HepG2 (cell line): ENCODE data around the gene GNRH2. TPM values are rescaled to one million over a fixed set of nuclear protein-coding genes. Genes with fewer than 3 reads are reported as not detected.

Experiments
- DR1 ChIP-seq: sonication (generic); formaldehyde crosslinking; IDR thresholded peaks from 2 replicates; pipeline ENCODE4 v1.8.0; 2021; ENCODE audit warnings: mild to moderate bottlenecking, missing genetic modification reagents, inconsistent platforms
- FOXA3 ChIP-seq: IDR thresholded peaks from 2 replicates; pipeline ENCODE4 v1.6.1; 2016; ENCODE audit warnings: missing genetic modification reagents, missing compliant biosample characterization
- FOXJ3 ChIP-seq: sonication (generic); formaldehyde crosslinking; IDR thresholded peaks from 2 replicates; pipeline ENCODE4 v1.4.0; 2020; ENCODE audit warnings: missing genetic modification reagents, mild to moderate bottlenecking, borderline replicate concordance
- MAFG ChIP-seq: sonication (generic); formaldehyde crosslinking; IDR thresholded peaks from 2 replicates; pipeline ENCODE4 v1.5.1; 2020; ENCODE audit warnings: mild to moderate bottlenecking, missing genetic modification reagents
- POLR2G ChIP-seq: fragments of 200-400 bp; formaldehyde crosslinking; IDR thresholded peaks from 2 replicates; pipeline ENCODE4 v1.6.1; 2018; ENCODE audit warnings: mild to moderate bottlenecking, low read depth, low read length, moderate library complexity
- TAF15 ChIP-seq: fragments of 200-400 bp; formaldehyde crosslinking; IDR thresholded peaks from one replicate; pipeline ENCODE4 v1.6.1; 2018; ENCODE audit warnings: mild to moderate bottlenecking, low read depth, low read length; ENCODE audit not compliant: poor library complexity, severe bottlenecking
- TBP ChIP-seq: sonication (generic); formaldehyde crosslinking; IDR thresholded peaks from 2 replicates; pipeline ENCODE4 v1.5.0; 2020; ENCODE audit warnings: missing genetic modification reagents
- TCF7L2 ChIP-seq: IDR thresholded peaks from 2 replicates; pipeline ENCODE4 v1.6.1; 2011; ENCODE audit warnings: mild to moderate bottlenecking, low read depth, low read length, moderate library complexity
- ZBTB8A ChIP-seq: sonication (generic); formaldehyde crosslinking; IDR thresholded peaks from 2 replicates; pipeline ENCODE4 v1.4.0; 2020; ENCODE audit warnings: mild to moderate bottlenecking, low read depth, missing genetic modification reagents, borderline replicate concordance
- ZNF614 ChIP-seq: IDR thresholded peaks from 2 replicates; pipeline ENCODE4 v1.6.1; 2018; ENCODE audit warnings: missing biosample characterization, missing genetic modification reagents, inconsistent platforms, borderline replicate concordance
- polyA plus RNA-seq, 8 experiments: library from polyadenylated mRNA; depleted of rRNA in 3 of 8; stranded (reverse) in 7 of 8; unstranded in 1 of 8; fragments of >200 nt; fragmentation: Illumina TruSeq in 4 of 8; extraction: Trizol in 4 of 8; gene quantifications; 2 replicates each; pipeline versions ENCODE4 v1.2.1 to v1.2.3, GENCODE V29; 2011 to 2016; ENCODE audit warnings: low read depth in 4 of 8, missing spikeins in 1 of 8, mixed read lengths in 1 of 8; ENCODE audit not compliant: insufficient read depth in 1 of 8
- total RNA-seq, 5 experiments: library from RNA; depleted of rRNA; stranded (reverse); fragments of >200 nt; fragmentation: Illumina TruSeq; extraction: Trizol; gene quantifications; 2 replicates each; pipeline ENCODE4 v1.2.3, GENCODE V29; 2016; ENCODE audit warnings: low read depth in 1 of 5
- TF ChIP-seq, protein P1 (sequence below): IDR thresholded peaks from 2 replicates; pipeline ENCODE4 v1.4.0; 2020; ENCODE audit warnings: mild to moderate bottlenecking, missing genetic modification reagents
- TF ChIP-seq, protein P2 (sequence below): sonication (generic); formaldehyde crosslinking; IDR thresholded peaks from 2 replicates; pipeline ENCODE4 v1.4.0; 2020; ENCODE audit warnings: missing genetic modification reagents
- TF ChIP-seq, protein P3 (sequence below), 2 experiments: sonication (generic) in 1 of 2; formaldehyde crosslinking in 1 of 2; IDR thresholded peaks; 2 replicates each; pipeline versions ENCODE4 v1.6.1 to v1.9.0; 2014 to 2022; ENCODE audit warnings: antibody characterized with exemption in 1 of 2, borderline replicate concordance in 1 of 2, inconsistent platforms in 1 of 2, low read depth in 1 of 2, missing genetic modification reagents in 1 of 2
- TF ChIP-seq, protein P4 (sequence below): IDR thresholded peaks from 2 replicates; pipeline ENCODE4 v1.6.1; 2018; ENCODE audit warnings: missing genetic modification reagents, mild to moderate bottlenecking, missing compliant biosample characterization

The GNRH2 gene
- total and polyA plus RNA-seq, 2 of the 13 experiments (the other 11 are each of a cell fraction or from before 2014, with no cell fraction given), result 0.28 TPM; not detected in 1

DNA sequence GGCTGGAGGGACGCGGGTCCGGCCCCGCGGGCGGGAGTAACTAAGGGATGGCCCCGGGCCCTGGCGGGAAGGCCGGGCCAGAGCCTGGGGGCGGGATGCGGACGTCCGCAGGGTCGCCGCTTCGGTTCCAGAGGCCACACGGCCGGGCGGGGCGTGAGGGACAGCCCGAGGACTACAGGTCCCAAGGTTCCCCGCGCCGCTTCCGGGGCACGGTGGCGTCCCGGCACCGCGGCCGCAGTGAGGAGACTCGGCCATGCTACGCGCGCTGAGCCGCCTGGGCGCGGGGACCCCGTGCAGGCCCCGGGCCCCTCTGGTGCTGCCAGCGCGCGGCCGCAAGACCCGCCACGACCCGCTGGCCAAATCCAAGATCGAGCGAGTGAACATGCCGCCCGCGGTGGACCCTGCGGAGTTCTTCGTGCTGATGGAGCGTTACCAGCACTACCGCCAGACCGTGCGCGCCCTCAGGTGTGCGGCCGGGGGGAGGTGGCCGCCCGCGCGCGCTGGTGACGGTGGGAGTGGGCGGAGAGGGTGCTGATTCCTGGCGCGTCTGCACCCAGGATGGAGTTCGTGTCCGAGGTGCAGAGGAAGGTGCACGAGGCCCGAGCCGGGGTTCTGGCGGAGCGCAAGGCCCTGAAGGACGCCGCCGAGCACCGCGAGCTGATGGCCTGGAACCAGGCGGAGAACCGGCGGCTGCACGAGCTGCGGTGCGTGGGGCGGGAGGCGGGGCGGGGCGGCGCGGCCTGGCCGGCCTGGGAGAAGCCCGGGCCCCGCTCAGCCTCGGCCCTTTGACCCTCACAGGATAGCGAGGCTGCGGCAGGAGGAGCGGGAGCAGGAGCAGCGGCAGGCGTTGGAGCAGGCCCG is 2.6 kb downstream of the GNRH2 start, which contains the start of gene MRPS26 (continued):
- TF ChIP-seq, protein P1, sequence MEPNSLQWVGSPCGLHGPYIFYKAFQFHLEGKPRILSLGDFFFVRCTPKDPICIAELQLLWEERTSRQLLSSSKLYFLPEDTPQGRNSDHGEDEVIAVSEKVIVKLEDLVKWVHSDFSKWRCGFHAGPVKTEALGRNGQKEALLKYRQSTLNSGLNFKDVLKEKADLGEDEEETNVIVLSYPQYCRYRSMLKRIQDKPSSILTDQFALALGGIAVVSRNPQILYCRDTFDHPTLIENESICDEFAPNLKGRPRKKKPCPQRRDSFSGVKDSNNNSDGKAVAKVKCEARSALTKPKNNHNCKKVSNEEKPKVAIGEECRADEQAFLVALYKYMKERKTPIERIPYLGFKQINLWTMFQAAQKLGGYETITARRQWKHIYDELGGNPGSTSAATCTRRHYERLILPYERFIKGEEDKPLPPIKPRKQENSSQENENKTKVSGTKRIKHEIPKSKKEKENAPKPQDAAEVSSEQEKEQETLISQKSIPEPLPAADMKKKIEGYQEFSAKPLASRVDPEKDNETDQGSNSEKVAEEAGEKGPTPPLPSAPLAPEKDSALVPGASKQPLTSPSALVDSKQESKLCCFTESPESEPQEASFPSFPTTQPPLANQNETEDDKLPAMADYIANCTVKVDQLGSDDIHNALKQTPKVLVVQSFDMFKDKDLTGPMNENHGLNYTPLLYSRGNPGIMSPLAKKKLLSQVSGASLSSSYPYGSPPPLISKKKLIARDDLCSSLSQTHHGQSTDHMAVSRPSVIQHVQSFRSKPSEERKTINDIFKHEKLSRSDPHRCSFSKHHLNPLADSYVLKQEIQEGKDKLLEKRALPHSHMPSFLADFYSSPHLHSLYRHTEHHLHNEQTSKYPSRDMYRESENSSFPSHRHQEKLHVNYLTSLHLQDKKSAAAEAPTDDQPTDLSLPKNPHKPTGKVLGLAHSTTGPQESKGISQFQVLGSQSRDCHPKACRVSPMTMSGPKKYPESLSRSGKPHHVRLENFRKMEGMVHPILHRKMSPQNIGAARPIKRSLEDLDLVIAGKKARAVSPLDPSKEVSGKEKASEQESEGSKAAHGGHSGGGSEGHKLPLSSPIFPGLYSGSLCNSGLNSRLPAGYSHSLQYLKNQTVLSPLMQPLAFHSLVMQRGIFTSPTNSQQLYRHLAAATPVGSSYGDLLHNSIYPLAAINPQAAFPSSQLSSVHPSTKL, result peak; percentile 68
- TF ChIP-seq TCF7L2 (no peak), ZBTB8A (CRISPR knock-in tag) (peak; percentile 75; the same call in 1 of the 2 replicates), FOXA3 (CRISPR knock-in tag) (peak; percentile 69), DR1 (no peak; the same call in 1 of the 2 replicates), TAF15 (peak; percentile 20), ZNF614 (CRISPR knock-in tag) (peak; percentile 90; the same call in 1 of the 2 replicates), TBP (CRISPR knock-in tag) (no peak), POLR2G (peak; percentile 97), FOXJ3 (CRISPR knock-in tag) (no peak), MAFG (0 out of 2 replicates have a peak, but pooled peaks have one; percentile 59)
- TF ChIP-seq, protein P2, sequence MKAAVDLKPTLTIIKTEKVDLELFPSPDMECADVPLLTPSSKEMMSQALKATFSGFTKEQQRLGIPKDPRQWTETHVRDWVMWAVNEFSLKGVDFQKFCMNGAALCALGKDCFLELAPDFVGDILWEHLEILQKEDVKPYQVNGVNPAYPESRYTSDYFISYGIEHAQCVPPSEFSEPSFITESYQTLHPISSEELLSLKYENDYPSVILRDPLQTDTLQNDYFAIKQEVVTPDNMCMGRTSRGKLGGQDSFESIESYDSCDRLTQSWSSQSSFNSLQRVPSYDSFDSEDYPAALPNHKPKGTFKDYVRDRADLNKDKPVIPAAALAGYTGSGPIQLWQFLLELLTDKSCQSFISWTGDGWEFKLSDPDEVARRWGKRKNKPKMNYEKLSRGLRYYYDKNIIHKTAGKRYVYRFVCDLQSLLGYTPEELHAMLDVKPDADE (CRISPR knock-in tag), result no peak; the same call in 1 of the 2 replicates
- TF ChIP-seq, protein P3, sequence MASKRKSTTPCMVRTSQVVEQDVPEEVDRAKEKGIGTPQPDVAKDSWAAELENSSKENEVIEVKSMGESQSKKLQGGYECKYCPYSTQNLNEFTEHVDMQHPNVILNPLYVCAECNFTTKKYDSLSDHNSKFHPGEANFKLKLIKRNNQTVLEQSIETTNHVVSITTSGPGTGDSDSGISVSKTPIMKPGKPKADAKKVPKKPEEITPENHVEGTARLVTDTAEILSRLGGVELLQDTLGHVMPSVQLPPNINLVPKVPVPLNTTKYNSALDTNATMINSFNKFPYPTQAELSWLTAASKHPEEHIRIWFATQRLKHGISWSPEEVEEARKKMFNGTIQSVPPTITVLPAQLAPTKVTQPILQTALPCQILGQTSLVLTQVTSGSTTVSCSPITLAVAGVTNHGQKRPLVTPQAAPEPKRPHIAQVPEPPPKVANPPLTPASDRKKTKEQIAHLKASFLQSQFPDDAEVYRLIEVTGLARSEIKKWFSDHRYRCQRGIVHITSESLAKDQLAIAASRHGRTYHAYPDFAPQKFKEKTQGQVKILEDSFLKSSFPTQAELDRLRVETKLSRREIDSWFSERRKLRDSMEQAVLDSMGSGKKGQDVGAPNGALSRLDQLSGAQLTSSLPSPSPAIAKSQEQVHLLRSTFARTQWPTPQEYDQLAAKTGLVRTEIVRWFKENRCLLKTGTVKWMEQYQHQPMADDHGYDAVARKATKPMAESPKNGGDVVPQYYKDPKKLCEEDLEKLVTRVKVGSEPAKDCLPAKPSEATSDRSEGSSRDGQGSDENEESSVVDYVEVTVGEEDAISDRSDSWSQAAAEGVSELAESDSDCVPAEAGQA (IDR thresholded peaks at IDR 0.05; ENCODE audit: low read depth), result peak; percentile 90
- TF ChIP-seq, protein P3 (CRISPR knock-in tag; IDR thresholded peaks at IDR 0.05; ENCODE audit: borderline replicate concordance), result peak; percentile 66; the same call in 1 of the 2 replicates
- TF ChIP-seq, protein P4, sequence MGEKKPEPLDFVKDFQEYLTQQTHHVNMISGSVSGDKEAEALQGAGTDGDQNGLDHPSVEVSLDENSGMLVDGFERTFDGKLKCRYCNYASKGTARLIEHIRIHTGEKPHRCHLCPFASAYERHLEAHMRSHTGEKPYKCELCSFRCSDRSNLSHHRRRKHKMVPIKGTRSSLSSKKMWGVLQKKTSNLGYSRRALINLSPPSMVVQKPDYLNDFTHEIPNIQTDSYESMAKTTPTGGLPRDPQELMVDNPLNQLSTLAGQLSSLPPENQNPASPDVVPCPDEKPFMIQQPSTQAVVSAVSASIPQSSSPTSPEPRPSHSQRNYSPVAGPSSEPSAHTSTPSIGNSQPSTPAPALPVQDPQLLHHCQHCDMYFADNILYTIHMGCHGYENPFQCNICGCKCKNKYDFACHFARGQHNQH (CRISPR knock-in tag), result peak; percentile 74; the same call in 1 of the 2 replicates
